GM19043 (cell line): ENCODE measurements around the gene S100P.

Source experiments
- ATAC-seq: cut with Tn5 transposase; IDR thresholded peaks from one replicate; pipeline ENCODE4 v1.9.1; 2021; ENCODE audit warnings: low read depth; ENCODE audit not compliant: unreplicated experiment

S100P gene

GRCh38 chr4:6742989-6743388 is 49.3 kb downstream of the S100P start:
- no peak for ATAC-seq
